ENCODE results near the gene TNNI3.

The TNNI3 gene

DNA sequence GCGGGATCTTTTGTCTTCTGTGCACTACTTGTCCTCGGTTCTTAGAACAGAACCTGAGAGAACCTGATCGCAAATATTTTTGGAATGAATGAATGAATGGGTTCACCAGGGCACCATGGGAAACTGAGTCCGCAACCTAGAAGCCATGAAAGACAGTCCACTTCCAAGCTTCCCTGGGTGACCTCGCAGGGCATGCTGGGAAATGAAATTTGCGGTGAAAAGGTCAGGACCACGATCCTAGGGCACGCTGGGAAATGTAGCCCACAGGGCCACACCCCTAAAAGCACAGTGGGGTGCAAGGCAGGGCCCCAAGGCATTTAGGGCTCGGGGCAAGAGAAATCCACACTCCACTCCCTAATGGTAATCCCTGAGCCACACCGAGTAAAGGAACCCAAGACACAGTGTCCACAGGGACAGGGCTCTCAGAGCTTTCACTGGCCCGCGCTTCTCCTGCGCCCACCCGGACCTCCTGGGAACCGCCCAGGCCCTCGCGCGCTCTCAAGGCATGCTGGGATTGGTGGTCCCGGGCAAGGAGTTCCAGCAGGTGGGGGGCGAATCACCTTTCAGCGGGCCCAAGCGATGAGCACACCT is 39.0 kb downstream of the TNNI3 start:
- intact Hi-C loops (cut with DNase I; ENCODE audit: low total_unique reads) = loop anchor here (5.0 kb wide), 1 partner anchor 651 kb away; no protein-coding TSS in a partner anchor
- Histone ChIP-seq H3K4me1 (peaks cover 0 to 42% (median 36%) of the 10 kb centered on the region in 4 donors), H3K36me3 (no peaks in the 10 kb centered on the region), H3K9me3 (no peaks in the 10 kb centered on the region), H3K27me3 (peaks cover 0 to under 1% of the 10 kb centered on the region in 2 donors), H3K27ac (peak overlapping the region; percentile 75 to 88), H3K4me3 (peak overlapping the region; percentile 83 to 87)
- DNase-seq = peak in 1 of 2 donors; percentile 43
- TF ChIP-seq, protein P1, sequence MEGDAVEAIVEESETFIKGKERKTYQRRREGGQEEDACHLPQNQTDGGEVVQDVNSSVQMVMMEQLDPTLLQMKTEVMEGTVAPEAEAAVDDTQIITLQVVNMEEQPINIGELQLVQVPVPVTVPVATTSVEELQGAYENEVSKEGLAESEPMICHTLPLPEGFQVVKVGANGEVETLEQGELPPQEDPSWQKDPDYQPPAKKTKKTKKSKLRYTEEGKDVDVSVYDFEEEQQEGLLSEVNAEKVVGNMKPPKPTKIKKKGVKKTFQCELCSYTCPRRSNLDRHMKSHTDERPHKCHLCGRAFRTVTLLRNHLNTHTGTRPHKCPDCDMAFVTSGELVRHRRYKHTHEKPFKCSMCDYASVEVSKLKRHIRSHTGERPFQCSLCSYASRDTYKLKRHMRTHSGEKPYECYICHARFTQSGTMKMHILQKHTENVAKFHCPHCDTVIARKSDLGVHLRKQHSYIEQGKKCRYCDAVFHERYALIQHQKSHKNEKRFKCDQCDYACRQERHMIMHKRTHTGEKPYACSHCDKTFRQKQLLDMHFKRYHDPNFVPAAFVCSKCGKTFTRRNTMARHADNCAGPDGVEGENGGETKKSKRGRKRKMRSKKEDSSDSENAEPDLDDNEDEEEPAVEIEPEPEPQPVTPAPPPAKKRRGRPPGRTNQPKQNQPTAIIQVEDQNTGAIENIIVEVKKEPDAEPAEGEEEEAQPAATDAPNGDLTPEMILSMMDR (IDR thresholded peaks at IDR 0.05) = no peak

DNA sequence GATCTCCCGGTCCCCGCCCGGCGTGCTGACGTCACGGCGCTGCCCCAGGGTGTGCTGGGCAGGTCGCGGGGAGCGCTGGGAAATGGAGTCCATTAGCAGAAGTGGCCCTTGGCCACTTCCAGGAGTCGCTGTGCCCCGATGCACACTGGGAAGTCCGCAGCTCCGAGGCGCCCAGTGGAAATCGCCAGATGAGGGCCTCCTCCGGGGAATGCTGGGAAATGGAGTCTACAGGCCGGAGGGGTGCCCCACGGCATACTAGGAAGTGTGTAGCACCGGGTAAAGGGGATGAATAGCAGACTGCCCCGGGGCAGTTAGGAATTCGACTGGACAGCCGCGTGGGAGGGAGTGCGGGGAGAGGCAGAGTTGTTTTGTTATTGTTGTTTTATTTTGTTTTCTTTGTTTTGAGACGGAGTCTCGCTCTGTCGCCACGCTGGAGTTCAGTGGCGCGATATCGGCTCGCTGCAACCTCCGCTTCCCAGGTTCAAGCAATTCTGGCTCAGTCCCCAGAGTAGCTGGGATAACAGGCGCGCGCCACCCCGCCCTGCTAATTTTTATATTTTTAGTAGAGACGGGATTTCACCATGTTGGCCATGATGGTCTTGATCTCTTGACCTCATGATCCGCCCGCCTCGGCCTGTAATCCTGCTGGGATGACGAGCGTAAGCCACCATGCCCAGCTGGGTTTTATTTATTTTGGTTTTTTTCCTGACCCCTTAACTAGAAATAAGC is 39.7 kb downstream of the TNNI3 start:
- Histone ChIP-seq H3K27me3 (no peaks in the 10 kb centered on the region), H3K4me3 (peak overlapping the region; percentile 83 to 87), H3K36me3 (peaks cover 0 to 4% (median 0%) of the 10 kb centered on the region in 3 donors), H3K27ac (peak overlapping the region; percentile 75 to 88), H3K9me3 (no peaks in the 10 kb centered on the region), H3K4me1 (peaks cover 0 to 49% (median 41%) of the 10 kb centered on the region in 4 donors)
- DNase-seq = peak; percentile 99
- intact Hi-C loops (cut with DNase I; ENCODE audit: low total_unique reads) = loop anchor here (5.0 kb wide), 1 partner anchor 651 kb away; no protein-coding TSS in a partner anchor
- TF ChIP-seq, protein P1 (IDR thresholded peaks at IDR 0.05) = peak in 1 of 2 experiments; percentile 7

DNA sequence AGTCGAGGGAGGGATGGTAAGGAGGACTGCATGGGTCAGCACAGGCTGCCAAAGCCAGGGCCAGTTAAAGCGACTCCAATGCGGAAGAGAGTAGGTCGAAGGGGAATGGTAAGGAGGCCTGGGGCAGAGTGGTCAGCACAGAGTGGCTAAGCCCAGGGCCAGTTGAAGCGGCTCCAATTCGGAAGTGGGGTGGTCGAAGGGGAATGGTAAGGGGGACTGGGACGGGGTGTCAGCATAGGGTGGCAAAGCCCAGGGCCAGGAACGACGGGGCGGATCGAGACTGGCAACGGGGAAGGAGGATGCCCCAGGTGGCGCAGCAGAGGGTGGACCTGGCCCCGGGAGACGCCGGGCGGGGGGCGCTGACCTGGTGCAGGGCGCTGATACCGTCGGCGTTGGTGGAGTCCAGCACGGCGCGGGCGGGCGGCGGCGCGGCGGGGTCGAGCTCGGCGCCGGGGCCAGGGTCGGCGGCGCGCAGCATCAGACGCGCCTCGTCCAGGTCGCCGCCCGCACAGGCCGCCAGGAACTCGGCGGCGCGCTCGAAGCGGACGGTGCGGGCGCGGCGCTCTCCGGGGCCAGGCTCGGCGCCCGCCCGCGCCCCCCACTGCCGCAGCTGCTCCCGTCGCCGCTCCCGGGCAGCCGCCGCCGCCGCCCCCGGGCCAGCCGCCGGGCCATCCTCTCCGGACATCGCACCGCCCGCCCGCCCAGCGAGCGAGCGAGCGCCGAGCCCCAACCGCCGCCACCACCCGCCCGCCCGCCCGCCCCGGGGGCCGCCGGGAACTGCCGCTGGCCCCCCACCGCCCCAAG is 40.5 kb downstream of the TNNI3 start, which contains the start of gene PPP1R12C:
Gene PPP1R12C, minus strand, starts transcription at position 779 of the 804 bp plus-strand sequence. Its CDS starts 94 bp downstream, at position 685.
- intact Hi-C loops (cut with DNase I; ENCODE audit: low total_unique reads) = loop anchor here (5.0 kb wide), 1 partner anchor 650 kb away; no protein-coding TSS in a partner anchor
- peak within 1 kb of the TSS; percentile 83 to 87 for H3K4me3 ChIP-seq
- TF ChIP-seq, protein P1 (IDR thresholded peaks at IDR 0.05) = no peak
- peak within 1 kb of the TSS; percentile 88 to 92 for H3K27ac ChIP-seq
- H3K36me3 ChIP-seq = peaks cover 0 to 12% (median 0%) of the 10 kb centered on the region in 3 donors
- no peaks in the 10 kb centered on the region for H3K27me3 ChIP-seq
- peaks cover 0 to 56% (median 46%) of the 10 kb centered on the region in 4 donors for H3K4me1 ChIP-seq
- peak in 1 of 2 donors; percentile 34 for DNase-seq
- H3K9me3 ChIP-seq = no peaks in the 10 kb centered on the region

DNA sequence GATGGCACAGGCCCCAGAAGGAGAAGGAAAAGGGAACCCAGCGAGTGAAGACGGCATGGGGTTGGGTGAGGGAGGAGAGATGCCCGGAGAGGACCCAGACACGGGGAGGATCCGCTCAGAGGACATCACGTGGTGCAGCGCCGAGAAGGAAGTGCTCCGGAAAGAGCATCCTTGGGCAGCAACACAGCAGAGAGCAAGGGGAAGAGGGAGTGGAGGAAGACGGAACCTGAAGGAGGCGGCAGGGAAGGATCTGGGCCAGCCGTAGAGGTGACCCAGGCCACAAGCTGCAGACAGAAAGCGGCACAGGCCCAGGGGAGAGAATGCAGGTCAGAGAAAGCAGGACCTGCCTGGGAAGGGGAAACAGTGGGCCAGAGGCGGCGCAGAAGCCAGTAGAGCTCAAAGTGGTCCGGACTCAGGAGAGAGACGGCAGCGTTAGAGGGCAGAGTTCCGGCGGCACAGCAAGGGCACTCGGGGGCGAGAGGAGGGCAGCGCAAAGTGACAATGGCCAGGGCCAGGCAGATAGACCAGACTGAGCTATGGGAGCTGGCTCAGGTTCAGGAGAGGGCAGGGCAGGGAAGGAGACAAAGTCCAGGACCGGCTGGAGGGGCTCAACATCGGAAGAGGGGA is 41.2 kb downstream of the TNNI3 start:
- Histone ChIP-seq H3K9me3 (no peaks in the 10 kb centered on the region), H3K4me3 (peak overlapping the region; percentile 83 to 87), H3K27me3 (no peaks in the 10 kb centered on the region), H3K27ac (peak overlapping the region; percentile 88 to 92), H3K36me3 (peaks cover 0 to 18% (median 0%) of the 10 kb centered on the region in 3 donors), H3K4me1 (peaks cover 0 to 61% (median 53%) of the 10 kb centered on the region in 4 donors)
- TF ChIP-seq, protein P1 (IDR thresholded peaks at IDR 0.05) = no peak
- intact Hi-C loops (cut with DNase I; ENCODE audit: low total_unique reads) = loop anchor here (5.0 kb wide), 1 partner anchor 649 kb away; no protein-coding TSS in a partner anchor
- DNase-seq = peak; percentile 76 to 84

All from tibial artery (tissue), 4 donors.